B cell (primary cell): ENCODE measurements around the gene RNF114. TPM values are rescaled to one million over a fixed set of nuclear protein-coding genes. Genes with fewer than 3 reads are reported as not detected.

Experiments
- ATAC-seq: fragments of 200-7000 bp; cut with Tn5 transposase; one replicate; pipeline ENCODE4 v1.10.0; 2021; ENCODE audit warnings: low read depth, mild to moderate bottlenecking, moderate number of reproducible peaks, moderate library complexity
- CTCF ChIA-PET: fragments of 350-600 bp; sonication (Branson Sonifier 250); formaldehyde crosslinking; loops from one replicate; lab custom pipeline; 2021; ENCODE audit warnings: antibody characterized with exemption, inconsistent platforms; lab: Charles Lee
- POLR2A ChIA-PET: fragments of 350-600 bp; sonication (Branson Sonifier 250); formaldehyde crosslinking; loops from one replicate; lab custom pipeline; 2021; ENCODE audit warnings: antibody characterized with exemption; lab: Charles Lee
- DNase-seq: peaks from one replicate; pipeline ENCODE4 v3.0.0; 2013
- H2AFZ ChIP-seq: 2 replicates; pipeline ENCODE4 v1.6.1; 2012; ENCODE audit warnings: mild to moderate bottlenecking, low read depth, low read length; ENCODE audit not compliant: insufficient read depth, poor library complexity, severe bottlenecking
- H3K27ac ChIP-seq, 2 donors: 1 replicate in 1 of 2; 2 replicates in 1 of 2; pipeline ENCODE4 v1.5.1; 2012 to 2013; ENCODE audit warnings: low read length in 2 of 2, mild to moderate bottlenecking in 2 of 2, moderate library complexity in 1 of 2
- H3K27me3 ChIP-seq, 4 experiments: fragments of 200-600 bp in 1 of 4; sonication (generic) in 1 of 4; replicated peaks in 1 of 4; 1 replicate in 2 of 4; 2 replicates in 2 of 4; pipeline versions ENCODE4 v1.6.1 to v1.7.0; 2013 to 2016; ENCODE audit warnings: low read length in 3 of 4, mild to moderate bottlenecking in 2 of 4, mixed read lengths in 1 of 4, moderate library complexity in 1 of 4; ENCODE audit not compliant: insufficient read depth in 4 of 4, control insufficient read depth in 3 of 4; ENCODE audit errors: control extremely low read depth in 1 of 4
- H3K36me3 ChIP-seq, 2 experiments: replicated peaks in 1 of 2; 1 replicate in 1 of 2; 2 replicates in 1 of 2; pipeline versions ENCODE4 v1.6.1 to v1.7.1; 2013; ENCODE audit warnings: low read length in 1 of 2; ENCODE audit not compliant: insufficient read depth in 2 of 2, control insufficient read depth in 1 of 2; ENCODE audit errors: control extremely low read depth in 1 of 2, extremely low read depth in 1 of 2
- H3K4me1 ChIP-seq, 2 donors: fragments of 200-600 bp in 1 of 2; sonication (generic) in 1 of 2; 1 replicate in 1 of 2; 2 replicates in 1 of 2; pipeline versions ENCODE4 v1.5.1 to v1.6.1; 2013 to 2017; ENCODE audit warnings: low read length in 2 of 2; ENCODE audit not compliant: control insufficient read depth in 2 of 2, insufficient read depth in 2 of 2
- H3K4me2 ChIP-seq: replicated peaks from 2 replicates; pipeline ENCODE3; 2012; ENCODE audit warnings: mild to moderate bottlenecking, low read depth, low read length; ENCODE audit not compliant: poor library complexity, severe bottlenecking
- H3K4me3 ChIP-seq, 5 experiments: fragments of 200-600 bp in 1 of 5; sonication (generic) in 1 of 5; 1 replicate in 3 of 5; 2 replicates in 2 of 5; pipeline versions ENCODE4 v1.5.1 to v1.7.0; 2011 to 2016; ENCODE audit warnings: low read length in 4 of 5, mild to moderate bottlenecking in 4 of 5, low read depth in 2 of 5, control low read depth in 1 of 5, moderate library complexity in 1 of 5; ENCODE audit not compliant: insufficient read depth in 1 of 5; ENCODE audit errors: control extremely low read depth in 1 of 5, extremely low read depth in 1 of 5
- H3K79me2 ChIP-seq: fragments of 200-600 bp; sonication (generic); one replicate; pipeline ENCODE4 v1.6.0; 2016; ENCODE audit warnings: low read length; ENCODE audit not compliant: control insufficient read depth, insufficient read depth
- H3K9ac ChIP-seq: fragments of 200-600 bp; sonication (generic); 2 replicates; pipeline ENCODE4 v1.6.1; 2017; ENCODE audit warnings: mild to moderate bottlenecking, low read length, moderate library complexity
- H3K9me3 ChIP-seq, 3 donors: one replicate each; pipeline versions ENCODE4 v1.6.1 to v1.7.1; 2013; ENCODE audit warnings: low read length in 2 of 3; ENCODE audit not compliant: control insufficient read depth in 2 of 3, insufficient read depth in 1 of 3; ENCODE audit errors: control extremely low read depth in 1 of 3
- H4K20me1 ChIP-seq: 2 replicates; pipeline ENCODE4 v1.6.0; 2012; ENCODE audit warnings: mild to moderate bottlenecking, low read length; ENCODE audit not compliant: insufficient read depth, control insufficient read depth, poor library complexity, severe bottlenecking
- H3K27ac Mint-ChIP-seq: one replicate; pipeline ENCODE4 v1.8.0; 2021; ENCODE audit warnings: mixed read lengths
- H3K27me3 Mint-ChIP-seq: one replicate; pipeline ENCODE4 v1.8.0; 2021; ENCODE audit warnings: mixed read lengths
- H3K4me1 Mint-ChIP-seq: one replicate; pipeline ENCODE4 v1.8.0; 2021; ENCODE audit warnings: mixed read lengths
- H3K4me3 Mint-ChIP-seq: one replicate; pipeline ENCODE4 v1.8.0; 2021; ENCODE audit warnings: mixed read lengths
- H3K9me3 Mint-ChIP-seq: one replicate; pipeline ENCODE4 v1.8.0; 2022; ENCODE audit warnings: mixed read lengths; ENCODE audit not compliant: insufficient read depth
- EZH2 ChIP-seq: IDR thresholded peaks from 2 replicates; pipeline ENCODE4 v1.6.1; 2012; ENCODE audit warnings: borderline replicate concordance, low read depth, mild to moderate bottlenecking, moderate library complexity, low read length; ENCODE audit not compliant: insufficient read depth, poor library complexity, severe bottlenecking
- WGBS: methylation state at CpG from one replicate; pipeline ENCODE4 v1.1.5; 2013; ENCODE audit warnings: missing lambda C conversion rate; ENCODE audit not compliant: insufficient coverage; 5-methylcytosine and 5-hydroxymethylcytosine counted together
- intact Hi-C: fragments of 100-400 bp; cut with micrococcal nuclease; formaldehyde crosslinking; loops from one replicate; pipeline ENCODE4 v1.10.0; 2022
- polyA plus RNA-seq: library from polyadenylated mRNA; depleted of rRNA; stranded (reverse); fragments of >200 nt; gene quantifications from 2 replicates; pipeline ENCODE4 v1.2.3, GENCODE V29; 2012
- total RNA-seq, 2 donors: library from RNA; stranded (reverse); fragments of 120-200 nt in 1 of 2; gene quantifications; 1 replicate in 1 of 2; 2 replicates in 1 of 2; pipeline versions ENCODE4 v1.2.3 to v1.2.4, GENCODE V29; 2013 to 2022
- TF ChIP-seq, protein P1 (sequence below): fragments of 200-600 bp; IDR thresholded peaks from one replicate; pipeline ENCODE4 v1.8.0; 2022; ENCODE audit warnings: antibody characterized with exemption, mild to moderate bottlenecking

Gene RNF114
- total and polyA plus RNA-seq, 2 donors (not counting 1 experiment from before 2014, with no cell fraction given) = 81.7 to 117 TPM

DNA sequence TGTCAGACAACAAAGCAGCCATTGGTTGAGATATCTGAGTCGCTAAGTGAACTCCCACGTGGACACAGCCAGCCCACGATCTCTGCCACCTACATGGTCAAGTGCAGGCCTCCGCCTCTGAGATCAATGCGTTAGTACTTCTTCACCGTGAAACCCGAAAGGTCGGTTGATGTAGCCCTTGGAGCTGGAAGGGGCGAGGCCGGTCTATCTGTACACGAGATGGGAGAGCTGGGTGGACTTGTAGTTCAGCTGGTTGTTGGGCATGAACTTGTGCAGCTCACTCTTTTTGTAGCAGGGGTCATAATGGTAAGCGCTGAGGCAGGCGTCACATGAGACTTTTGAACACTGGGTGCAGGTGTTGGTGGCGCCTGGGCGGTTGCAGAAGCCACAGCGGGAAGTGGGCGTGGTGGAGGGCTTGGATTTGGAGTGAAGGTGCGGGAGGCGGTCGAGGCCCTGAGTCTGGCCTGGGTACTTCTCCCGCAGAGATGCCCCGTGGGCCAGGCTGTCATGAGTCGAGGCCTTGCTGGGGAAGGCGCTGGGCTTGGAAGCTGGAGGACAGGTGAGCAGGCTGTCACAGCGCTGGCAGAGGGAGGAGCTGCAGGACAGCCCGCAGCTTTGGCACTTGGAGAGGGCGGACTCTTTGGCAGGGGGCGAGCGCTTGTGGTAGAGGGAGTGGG is 30.6 kb upstream of the RNF114 start:
- Mint-ChIP-seq H3K9me3 (no peaks in the 10 kb centered on the region), H3K4me3 (no peak overlapping the region), H3K27ac (no peak overlapping the region), H3K4me1 (no peaks in the 10 kb centered on the region), H3K27me3 (no peaks in the 10 kb centered on the region)
- Histone ChIP-seq H3K4me2 (no peak overlapping the region), H2AFZ (no peak overlapping the region), H3K4me3 (no peak overlapping the region), H3K9ac (no peak overlapping the region), H3K27me3 (no peaks in the 10 kb centered on the region), H4K20me1 (peaks cover 8% of the 10 kb centered on the region), H3K79me2 (peaks cover 28% of the 10 kb centered on the region), H3K9me3 (no peaks in the 10 kb centered on the region), H3K4me1 (no peaks in the 10 kb centered on the region), H3K27ac (no peak overlapping the region), H3K36me3 (peaks cover 3 to 42% of the 10 kb centered on the region in 2 experiments)
- WGBS = 96% methylated on average over 27 of the region's 29 CpGs
- no peak for ATAC-seq
- ChIA-PET POLR2A (interaction anchor here (0.6 kb wide), 1 partner anchor 28 kb away, joined by 3 read pairs; no protein-coding TSS in a partner anchor), CTCF (interaction anchor here (1.1 kb wide), 1 partner anchor 17 kb away, joined by 3 read pairs; no protein-coding TSS in a partner anchor)
- no peak for DNase-seq
- intact Hi-C loops = no loop called here
- no peak for TF ChIP-seq EZH2
- TF ChIP-seq, protein P1, sequence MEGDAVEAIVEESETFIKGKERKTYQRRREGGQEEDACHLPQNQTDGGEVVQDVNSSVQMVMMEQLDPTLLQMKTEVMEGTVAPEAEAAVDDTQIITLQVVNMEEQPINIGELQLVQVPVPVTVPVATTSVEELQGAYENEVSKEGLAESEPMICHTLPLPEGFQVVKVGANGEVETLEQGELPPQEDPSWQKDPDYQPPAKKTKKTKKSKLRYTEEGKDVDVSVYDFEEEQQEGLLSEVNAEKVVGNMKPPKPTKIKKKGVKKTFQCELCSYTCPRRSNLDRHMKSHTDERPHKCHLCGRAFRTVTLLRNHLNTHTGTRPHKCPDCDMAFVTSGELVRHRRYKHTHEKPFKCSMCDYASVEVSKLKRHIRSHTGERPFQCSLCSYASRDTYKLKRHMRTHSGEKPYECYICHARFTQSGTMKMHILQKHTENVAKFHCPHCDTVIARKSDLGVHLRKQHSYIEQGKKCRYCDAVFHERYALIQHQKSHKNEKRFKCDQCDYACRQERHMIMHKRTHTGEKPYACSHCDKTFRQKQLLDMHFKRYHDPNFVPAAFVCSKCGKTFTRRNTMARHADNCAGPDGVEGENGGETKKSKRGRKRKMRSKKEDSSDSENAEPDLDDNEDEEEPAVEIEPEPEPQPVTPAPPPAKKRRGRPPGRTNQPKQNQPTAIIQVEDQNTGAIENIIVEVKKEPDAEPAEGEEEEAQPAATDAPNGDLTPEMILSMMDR = no peak

DNA sequence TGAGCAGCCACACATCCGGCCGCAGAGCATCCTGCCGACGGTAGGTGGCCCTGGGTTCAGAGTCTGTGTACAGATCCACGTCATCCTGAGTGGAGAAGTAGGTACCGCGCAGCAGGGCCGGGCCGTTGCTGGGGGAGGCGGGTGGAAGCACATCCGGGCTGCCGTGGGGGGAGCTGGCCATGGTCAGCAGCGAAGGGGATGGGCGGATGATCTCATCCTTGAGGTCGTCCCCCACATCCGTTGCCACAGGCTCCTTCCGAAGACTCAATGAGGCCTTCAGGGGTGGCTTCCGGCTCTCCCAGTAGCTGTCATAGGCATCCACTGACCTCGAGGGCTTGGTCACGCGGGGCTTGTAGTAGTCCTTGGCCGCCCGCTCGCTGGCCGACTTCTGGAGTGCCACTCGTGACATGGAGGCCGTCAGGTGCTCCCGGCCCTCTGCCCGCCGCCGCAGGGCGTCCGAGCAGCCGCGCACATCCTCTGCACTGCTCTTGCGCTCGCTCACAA is 30.0 kb upstream of the RNF114 start:
- Mint-ChIP-seq H3K27ac (no peak overlapping the region), H3K27me3 (no peaks in the 10 kb centered on the region), H3K4me3 (no peak overlapping the region), H3K4me1 (no peaks in the 10 kb centered on the region), H3K9me3 (no peaks in the 10 kb centered on the region)
- Histone ChIP-seq H4K20me1 (peaks cover 8% of the 10 kb centered on the region), H3K27ac (no peak overlapping the region), H3K4me2 (no peak overlapping the region), H3K4me3 (no peak overlapping the region), H3K9ac (no peak overlapping the region), H3K36me3 (peaks cover 3 to 42% of the 10 kb centered on the region in 2 experiments), H3K79me2 (peaks cover 34% of the 10 kb centered on the region), H3K27me3 (no peaks in the 10 kb centered on the region), H3K9me3 (no peaks in the 10 kb centered on the region), H2AFZ (no peak overlapping the region), H3K4me1 (no peaks in the 10 kb centered on the region)
- ChIA-PET POLR2A (interaction anchor here (0.5 to 0.6 kb wide), 2 partner anchors 29 to 45 kb away, joined by 3 to 6 read pairs; no protein-coding TSS in a partner anchor), CTCF (interaction anchor here (1.0 kb wide), 1 partner anchor 22 kb away, joined by 4 read pairs; no protein-coding TSS in a partner anchor)
- DNase-seq (no peak), ATAC-seq (no peak)
- intact Hi-C loops = no loop called here
- 98% methylated on average over 37 of the region's 37 CpGs for WGBS
- TF ChIP-seq, protein P1 = no peak
